DOHH2 (cell line): ENCODE measurements around the gene TP63.

Source experiments
- H3F3A ChIP-seq: fragments of 200-600 bp; sonication (generic), shearing (Covaris generic); 2 replicates; pipeline ENCODE4 v1.6.0; 2016; ENCODE audit warnings: antibody characterized with exemption, mild to moderate bottlenecking; ENCODE audit not compliant: control insufficient read depth, insufficient read depth
- H3K27ac ChIP-seq: fragments of 200-600 bp; sonication (generic); 2 replicates; pipeline ENCODE4 v1.5.1; 2014; ENCODE audit warnings: low read depth, mild to moderate bottlenecking, low read length, moderate library complexity
- H3K27me3 ChIP-seq: fragments of 200-600 bp; sonication (generic); 2 replicates; pipeline ENCODE4 v1.6.1; 2014; ENCODE audit warnings: mild to moderate bottlenecking, low read length, mixed read lengths; ENCODE audit not compliant: control insufficient read depth
- H3K36me3 ChIP-seq: fragments of 200-600 bp; sonication (generic); 2 replicates; pipeline ENCODE4 v1.6.1; 2014; ENCODE audit warnings: mild to moderate bottlenecking, low read length, moderate library complexity, mixed read lengths; ENCODE audit not compliant: control insufficient read depth
- H3K4me1 ChIP-seq: fragments of 200-600 bp; sonication (generic); 2 replicates; pipeline ENCODE4 v1.6.1; 2014; ENCODE audit warnings: mild to moderate bottlenecking, low read length, mixed read lengths; ENCODE audit not compliant: control insufficient read depth
- H3K4me2 ChIP-seq: fragments of 200-600 bp; sonication (generic); 2 replicates; pipeline ENCODE4 v1.6.0; 2014; ENCODE audit warnings: mild to moderate bottlenecking, low read length, moderate library complexity
- H3K4me3 ChIP-seq: fragments of 200-600 bp; sonication (generic); 2 replicates; pipeline ENCODE4 v1.5.1; 2014; ENCODE audit warnings: mild to moderate bottlenecking, low read length, mixed read lengths
- H3K79me2 ChIP-seq: fragments of 200-600 bp; sonication (generic); 2 replicates; pipeline ENCODE4 v1.6.1; 2014; ENCODE audit warnings: mild to moderate bottlenecking, low read length, mixed read lengths; ENCODE audit not compliant: control insufficient read depth
- H3K9me2 ChIP-seq: fragments of 200-600 bp; sonication (generic); replicated peaks from 2 replicates; pipeline ENCODE4 v1.6.1; 2014; ENCODE audit warnings: mild to moderate bottlenecking, low read length, mixed read lengths; ENCODE audit not compliant: control insufficient read depth
- H3K9me3 ChIP-seq: fragments of 200-600 bp; sonication (generic); 2 replicates; pipeline ENCODE4 v1.6.1; 2014; ENCODE audit warnings: antibody characterized with exemption, low read length, mixed read lengths; ENCODE audit not compliant: control insufficient read depth, insufficient read depth
- H4K20me1 ChIP-seq: fragments of 200-600 bp; sonication (generic); 2 replicates; pipeline ENCODE4 v1.6.0; 2014; ENCODE audit warnings: low read depth, mild to moderate bottlenecking, antibody characterized with exemption, low read length, moderate library complexity; ENCODE audit not compliant: control insufficient read depth, insufficient read depth
- CTCF ChIP-seq: fragments of 200-600 bp; sonication (generic); IDR thresholded peaks from one replicate; pipeline ENCODE4 v1.5.1; 2014; ENCODE audit warnings: antibody characterized with exemption, mild to moderate bottlenecking, low read depth, low read length; ENCODE audit not compliant: poor library complexity, severe bottlenecking
- EZH2phosphoT487 ChIP-seq: fragments of 200-600 bp; sonication (generic); IDR thresholded peaks from 2 replicates; pipeline ENCODE4 v1.6.1; 2017; ENCODE audit warnings: borderline replicate concordance, mild to moderate bottlenecking, antibody characterized with exemption, low read length, moderate library complexity, mixed read lengths

Gene TP63

GRCh38 chr3:189792046-189792929, 161.1 kb downstream of the TP63 start:
- no peaks in the 10 kb centered on the region for H3K36me3 ChIP-seq
- no peaks in the 10 kb centered on the region for H4K20me1 ChIP-seq
- no peaks in the 10 kb centered on the region for H3K9me2 ChIP-seq
- H3F3A ChIP-seq = no peaks in the 10 kb centered on the region
- H3K79me2 ChIP-seq = no peaks in the 10 kb centered on the region
- no peaks in the 10 kb centered on the region for H3K9me3 ChIP-seq
- TF ChIP-seq CTCF (no peak), EZH2phosphoT487 (no peak)
- no peak overlapping the region for H3K27ac ChIP-seq
- H3K27me3 ChIP-seq = no peaks in the 10 kb centered on the region
- no peak overlapping the region for H3K4me3 ChIP-seq
- no peaks in the 10 kb centered on the region for H3K4me1 ChIP-seq
- H3K4me2 ChIP-seq = no peak overlapping the region

- H3K9me2 ChIP-seq = no peaks in the 10 kb centered on the region
- H3K36me3 ChIP-seq = no peaks in the 10 kb centered on the region
- H3K9me3 ChIP-seq = no peaks in the 10 kb centered on the region
- H3K4me3 ChIP-seq = no peak overlapping the region
- H3K27ac ChIP-seq = no peak overlapping the region
- no peaks in the 10 kb centered on the region for H3K4me1 ChIP-seq
- H3K79me2 ChIP-seq = no peaks in the 10 kb centered on the region
- no peak for TF ChIP-seq EZH2phosphoT487
- TF ChIP-seq CTCF = no peak
- H3K4me2 ChIP-seq = no peak overlapping the region
- H4K20me1 ChIP-seq = no peaks in the 10 kb centered on the region
- H3K27me3 ChIP-seq = no peaks in the 10 kb centered on the region
- no peaks in the 10 kb centered on the region for H3F3A ChIP-seq
These were observed 163.3 kb downstream of the TP63 start for GRCh38 chr3:189794518-189794917.

- H3F3A ChIP-seq = no peaks in the 10 kb centered on the region
- H3K36me3 ChIP-seq = no peaks in the 10 kb centered on the region
- H3K4me3 ChIP-seq = no peak overlapping the region
- no peak overlapping the region for H3K27ac ChIP-seq
- TF ChIP-seq EZH2phosphoT487 (no peak), CTCF (no peak)
- no peaks in the 10 kb centered on the region for H3K79me2 ChIP-seq
- no peaks in the 10 kb centered on the region for H3K4me1 ChIP-seq
- no peaks in the 10 kb centered on the region for H3K9me3 ChIP-seq
- no peaks in the 10 kb centered on the region for H3K9me2 ChIP-seq
- H4K20me1 ChIP-seq = no peaks in the 10 kb centered on the region
- H3K4me2 ChIP-seq = no peak overlapping the region
- H3K27me3 ChIP-seq = no peaks in the 10 kb centered on the region
These were observed 166.0 kb downstream of the TP63 start for GRCh38 chr3:189797103-189797750.
